IMR-90 (cell line): ENCODE results near the gene ARMC5. TPM values are rescaled to one million over a fixed set of nuclear protein-coding genes. Genes with fewer than 3 reads are reported as not detected.
A peak's percentile ranks its signal among the peaks of the same experiment; 100 is the strongest.

Experiments used
- ATAC-seq: fragments of 200-7000 bp; cut with Tn5 transposase; 2 replicates; pipeline ENCODE4 v1.9.1; 2020; ENCODE audit warnings: low read depth, mild to moderate bottlenecking, moderate library complexity
- BruUV-seq: library from RNA; stranded (reverse); fragments of 400-500 nt; replicated peaks from 2 replicates; lab custom pipeline; 2021; lab: Mats Ljungman, UMichigan
- CTCF ChIA-PET: fragments of 300-600 bp; formaldehyde crosslinking; extraction: SDS; loops from one replicate; lab custom pipeline; 2021; ENCODE audit warnings: antibody characterized with exemption; lab: Yijun Ruan, JAX
- POLR2A ChIA-PET: fragments of 300-600 bp; sonication (Branson Sonifier 250); formaldehyde crosslinking; loops from one replicate; lab custom pipeline; 2022; ENCODE audit warnings: antibody characterized with exemption; ENCODE audit not compliant: unreplicated experiment; lab: Charles Lee
- DNase-seq: peaks from one replicate; pipeline ENCODE4 v3.0.0; 2013
- H2AFZ ChIP-seq: replicated peaks from 2 replicates; pipeline ENCODE3; 2013; ENCODE audit warnings: low read length, mild to moderate bottlenecking; ENCODE audit not compliant: poor library complexity
- H2AK5ac ChIP-seq: 2 replicates; pipeline ENCODE4 v1.6.1; 2013; ENCODE audit warnings: low read depth, low read length, inconsistent platforms
- H2AK9ac ChIP-seq: replicated peaks from 2 replicates; pipeline ENCODE3; 2013; ENCODE audit warnings: mild to moderate bottlenecking, low read depth, low read length, moderate library complexity; ENCODE audit not compliant: poor library complexity
- H2BK120ac ChIP-seq: 2 replicates; pipeline ENCODE4 v1.6.1; 2013; ENCODE audit warnings: low read depth, low read length, inconsistent platforms
- H2BK15ac ChIP-seq: 3 replicates; pipeline ENCODE4 v1.6.1; 2013; ENCODE audit warnings: low read depth, low read length, inconsistent platforms
- H2BK20ac ChIP-seq: 2 replicates; pipeline ENCODE4 v1.6.1; 2013; ENCODE audit warnings: low read depth, mild to moderate bottlenecking, inconsistent platforms, low read length, moderate library complexity
- H2BK5ac ChIP-seq: 2 replicates; pipeline ENCODE4 v1.6.1; 2013; ENCODE audit warnings: mild to moderate bottlenecking, low read depth, low read length, inconsistent platforms; ENCODE audit not compliant: poor library complexity, severe bottlenecking
- H3K14ac ChIP-seq: replicated peaks from 2 replicates; pipeline ENCODE4 v1.6.1; 2013; ENCODE audit warnings: low read depth, low read length, inconsistent platforms
- H3K18ac ChIP-seq: 2 replicates; pipeline ENCODE4 v1.6.1; 2013; ENCODE audit warnings: low read depth, low read length, control low read depth
- H3K23ac ChIP-seq: 2 replicates; pipeline ENCODE4 v1.6.1; 2013; ENCODE audit warnings: low read depth, low read length, inconsistent platforms
- H3K27ac ChIP-seq: 2 replicates; pipeline ENCODE4 v1.5.1; 2013; ENCODE audit warnings: mild to moderate bottlenecking, control low read depth, low read length; ENCODE audit not compliant: insufficient read depth
- H3K27me3 ChIP-seq: 2 replicates; pipeline ENCODE4 v1.6.1; 2013; ENCODE audit warnings: low read length; ENCODE audit not compliant: control insufficient read depth, insufficient read depth
- H3K36me3 ChIP-seq: 2 replicates; pipeline ENCODE4 v1.6.1; 2013; ENCODE audit warnings: low read length, mixed read lengths; ENCODE audit not compliant: control insufficient read depth, insufficient read depth
- H3K4ac ChIP-seq: 2 replicates; pipeline ENCODE4 v1.6.1; 2013; ENCODE audit warnings: low read depth, low read length, inconsistent platforms
- H3K4me1 ChIP-seq: 2 replicates; pipeline ENCODE4 v1.6.1; 2013; ENCODE audit warnings: low read length, mixed read lengths; ENCODE audit not compliant: control insufficient read depth, insufficient read depth
- H3K4me2 ChIP-seq: 2 replicates; pipeline ENCODE4 v1.6.1; 2013; ENCODE audit warnings: low read depth, mild to moderate bottlenecking, control low read depth, low read length, moderate library complexity
- H3K4me3 ChIP-seq: 2 replicates; pipeline ENCODE4 v1.5.1; 2013; ENCODE audit warnings: low read depth, mild to moderate bottlenecking, control low read depth, low read length, moderate library complexity; ENCODE audit not compliant: insufficient read depth
- H3K56ac ChIP-seq: 2 replicates; pipeline ENCODE4 v1.6.1; 2013; ENCODE audit warnings: low read length, inconsistent platforms; ENCODE audit not compliant: insufficient read depth; ENCODE audit errors: extremely low read depth
- H3K79me1 ChIP-seq, 2 experiments: 2 replicates each; pipeline ENCODE4 v1.6.1; 2013; ENCODE audit warnings: low read length in 2 of 2, inconsistent platforms in 1 of 2, low read depth in 1 of 2
- H3K9ac ChIP-seq: 2 replicates; pipeline ENCODE4 v1.6.1; 2013; ENCODE audit warnings: low read depth, low read length, control low read depth
- H3K9me1 ChIP-seq: 2 replicates; pipeline ENCODE4 v1.6.1; 2013; ENCODE audit warnings: low read length, inconsistent platforms; ENCODE audit not compliant: insufficient read depth
- H3K9me3 ChIP-seq: 2 replicates; pipeline ENCODE4 v1.6.1; 2013; ENCODE audit warnings: low read length; ENCODE audit not compliant: control insufficient read depth, insufficient read depth
- H4K20me1 ChIP-seq: 2 replicates; pipeline ENCODE4 v1.6.1; 2013; ENCODE audit warnings: low read length, inconsistent platforms; ENCODE audit not compliant: insufficient read depth
- H4K5ac ChIP-seq: 2 replicates; pipeline ENCODE4 v1.6.1; 2013; ENCODE audit warnings: mild to moderate bottlenecking, low read depth, low read length, control low read depth
- H4K8ac ChIP-seq, 2 experiments: 2 replicates each; pipeline ENCODE4 v1.6.1; 2013; ENCODE audit warnings: low read depth in 2 of 2, low read length in 2 of 2, control low read depth in 1 of 2, inconsistent platforms in 1 of 2
- H4K91ac ChIP-seq: 2 replicates; pipeline ENCODE4 v1.6.1; 2013; ENCODE audit warnings: low read depth, low read length, inconsistent platforms; ENCODE audit not compliant: insufficient read depth
- CEBPB ChIP-seq: IDR thresholded peaks from 2 replicates; pipeline ENCODE4 v1.6.1; 2012; ENCODE audit warnings: low read depth, low read length, improper control_type of control experiment
- CHD1 ChIP-seq: IDR thresholded peaks from 2 replicates; pipeline ENCODE4 v1.6.1; 2012; ENCODE audit warnings: low read depth, low read length, improper control_type of control experiment
- CTCF ChIP-seq: conservative IDR thresholded peaks from 2 replicates; pipeline ENCODE4 v1.5.1; 2012; ENCODE audit warnings: mild to moderate bottlenecking, low read depth, low read length, improper control_type of control experiment
- ELK1 ChIP-seq: fragments of 150-350 bp; IDR thresholded peaks from 2 replicates; pipeline ENCODE4 v1.6.1; 2016; ENCODE audit warnings: low read depth, mild to moderate bottlenecking, low read length, moderate library complexity, borderline replicate concordance
- FOS ChIP-seq: fragments of 150-350 bp; IDR thresholded peaks from 2 replicates; pipeline ENCODE4 v1.6.1; 2016; ENCODE audit warnings: low read depth, low read length
- MAFK ChIP-seq: IDR thresholded peaks from 2 replicates; pipeline ENCODE4 v1.6.1; 2012; ENCODE audit warnings: low read depth, low read length, improper control_type of control experiment
- MXI1 ChIP-seq: IDR thresholded peaks from 2 replicates; pipeline ENCODE4 v1.6.1; 2012; ENCODE audit warnings: low read depth, mild to moderate bottlenecking, low read length, moderate library complexity, borderline replicate concordance
- NFE2L2 ChIP-seq: fragments of 150-350 bp; IDR thresholded peaks from 2 replicates; pipeline ENCODE4 v1.6.1; 2016; ENCODE audit warnings: low read depth, mild to moderate bottlenecking, low read length
- RAD21 ChIP-seq: IDR thresholded peaks from 2 replicates; pipeline ENCODE4 v1.6.1; 2012; ENCODE audit warnings: low read length, improper control_type of control experiment
- RFX5 ChIP-seq: IDR thresholded peaks from 2 replicates; pipeline ENCODE4 v1.8.0; 2012; ENCODE audit warnings: low read depth, mild to moderate bottlenecking, low read length, moderate library complexity
- SMC3 ChIP-seq: fragments of 150-350 bp; IDR thresholded peaks from 2 replicates; pipeline ENCODE4 v1.6.1; 2016; ENCODE audit warnings: low read depth, mild to moderate bottlenecking, antibody characterized with exemption, low read length, moderate library complexity
- USF2 ChIP-seq: fragments of 150-350 bp; IDR thresholded peaks from 2 replicates; pipeline ENCODE4 v1.6.1; 2017; ENCODE audit warnings: mild to moderate bottlenecking, antibody characterized with exemption, low read length, low read depth
- WGBS, 2 experiments: methylation state at CpG; one replicate each; pipeline versions ENCODE4 v1.1.5 to v1.1.7; 2013; ENCODE audit warnings: missing lambda C conversion rate in 2 of 2; ENCODE audit not compliant: insufficient read length in 1 of 2; ENCODE audit errors: extremely low coverage in 2 of 2; 5-methylcytosine and 5-hydroxymethylcytosine counted together
- dilution Hi-C: fragments of 300-500 bp; cut with HindIII; formaldehyde crosslinking; loops from one replicate; pipeline ENCODE4 v1.14.3; 2018; ENCODE audit warnings: low sequenced_read_pairs; ENCODE audit not compliant: unreplicated experiment
- in situ Hi-C: fragments of 300-500 bp; cut with MboI; formaldehyde crosslinking; loops from 3 replicates; pipeline ENCODE4 v1.14.3; 2019; ENCODE audit warnings: low sequenced_read_pairs, inconsistent platforms, mixed read lengths
- intact Hi-C: fragments of 100-400 bp; cut with micrococcal nuclease; formaldehyde crosslinking; loops from 2 replicates; pipeline ENCODE4 v1.10.0; 2022
- polyA plus RNA-seq, 3 experiments: library from polyadenylated mRNA; depleted of rRNA; stranded (reverse); fragments of >200 nt; gene quantifications; 2 replicates each; pipeline ENCODE4 v1.2.3, GENCODE V29; 2012; ENCODE audit warnings: low replicate concordance in 1 of 3
- total RNA-seq: library from RNA; depleted of rRNA; stranded (reverse); fragments of >200 nt; gene quantifications from 2 replicates; pipeline ENCODE4 v1.2.3, GENCODE V29; 2012

Gene ARMC5
- total and polyA plus RNA-seq, 2 of the 4 experiments (the other 2 are of a cell fraction) = 2.3 to 7.5 TPM

- no peak overlapping the region for H3K4me2 ChIP-seq
- no peak overlapping the region for H4K5ac ChIP-seq
- no peak overlapping the region for H4K8ac ChIP-seq
- H3K56ac ChIP-seq = no peak overlapping the region
- no peak overlapping the region for H4K91ac ChIP-seq
- intact Hi-C loops = no loop called here
- in situ Hi-C loops = loop anchor here (25.0 kb wide), 1 partner anchor 407 kb away; the partner anchor contains the start of gene ZNF267
- dilution Hi-C loops = no loop called here
- no peaks in the 10 kb centered on the region for H3K27me3 ChIP-seq
- POLR2A ChIA-PET = no interaction called here
- no peak overlapping the region for H2AK5ac ChIP-seq
- WGBS, 2 experiments = 93% methylated on average over 5 of the region's 17 CpGs; no CpG with 5 or more reads in 1 of the 2 experiments
- CTCF ChIA-PET = interaction anchor here (1.0 to 1.3 kb wide), 2 partner anchors 8 to 257 kb away, joined by 3 read pairs; a partner anchor contains a TSS
- peak overlapping the region; percentile 29; the same call in 1 of the 2 replicates for H3K4ac ChIP-seq
- H3K4me3 ChIP-seq = no peak overlapping the region
- no peak overlapping the region for H3K9ac ChIP-seq
- peaks cover 25% of the 10 kb centered on the region for H3K4me1 ChIP-seq
- peak overlapping the region; percentile 20 for H2AK9ac ChIP-seq
- no peak overlapping the region for H2BK5ac ChIP-seq
- H3K36me3 ChIP-seq = no peaks in the 10 kb centered on the region; the same call in 1 of the 2 replicates
- H2BK15ac ChIP-seq = no peak overlapping the region
- no peak overlapping the region for H3K27ac ChIP-seq
- no peak overlapping the region for H2BK120ac ChIP-seq
- no peak overlapping the region for H3K23ac ChIP-seq
- no peak for DNase-seq
- H3K79me1 ChIP-seq = peaks cover 16 to 76% of the 10 kb centered on the region in 2 experiments
- peaks cover 40% of the 10 kb centered on the region for H4K20me1 ChIP-seq
- H2AFZ ChIP-seq = no peak overlapping the region
- H3K9me1 ChIP-seq = peaks cover 30% of the 10 kb centered on the region
- no peak for ATAC-seq
- no peak overlapping the region for H2BK20ac ChIP-seq
- H3K9me3 ChIP-seq = no peaks in the 10 kb centered on the region
- no peak overlapping the region for H3K18ac ChIP-seq
- H3K14ac ChIP-seq = no peak overlapping the region
- BruUV-seq = no TSS peak
- TF ChIP-seq USF2 (no peak), RFX5 (no peak), CHD1 (no peak), MAFK (no peak), ELK1 (no peak), FOS (no peak), NFE2L2 (no peak), CTCF (no peak), MXI1 (no peak), RAD21 (no peak), CEBPB (no peak), SMC3 (no peak)
Measured at GRCh38 chr16:31455601-31456314, 3.5 kb upstream of the ARMC5 start.
